ENCODE results near the gene KIT. TPM values are rescaled to one million over a fixed set of nuclear protein-coding genes. Genes with fewer than 3 reads are reported as not detected.

Gene KIT
- total and polyA plus RNA-seq, 2 donors (not counting 3 experiments of a cell fraction or from before 2014, with no cell fraction given) = 19.8 to 39.7 TPM

DNA sequence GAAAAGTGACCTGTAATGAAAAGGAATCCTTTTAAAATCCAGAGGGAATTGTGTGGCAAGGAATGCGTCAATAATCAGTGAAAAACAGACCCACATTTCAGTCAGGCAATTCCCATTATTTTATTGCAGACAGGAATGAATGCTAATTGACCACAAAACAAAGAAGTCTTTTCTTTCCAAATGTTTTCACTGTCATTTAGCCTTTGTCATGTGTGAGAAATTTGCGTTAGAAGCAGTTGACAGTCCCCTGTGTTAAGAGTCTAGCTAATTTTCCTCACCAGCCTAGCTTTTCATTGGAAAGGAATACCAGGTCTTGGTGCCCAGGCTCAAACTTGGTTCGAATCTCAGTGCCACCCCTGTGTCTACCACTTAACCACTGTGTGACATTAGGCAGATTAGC lies 83.4 kb downstream of the KIT start:
- dilution Hi-C loops (cut with MboI; ENCODE audit: extremely low pct_ligation_motif_present, low sequenced_read_pairs) = no loop called here

More for the DNA sequence above, 83.4 kb downstream of the KIT start:
- no TSS peak for BruUV-seq (replicated peaks)
- Histone ChIP-seq H3K4me2 (ENCODE audit: insufficient read depth, low read length) (no peak overlapping the region), H2AFZ (ENCODE audit: low read depth, low read length) (no peak overlapping the region), H3K9ac (replicated peaks; ENCODE audit: extremely low read depth, insufficient read depth, low read length) (no peak overlapping the region), H3K27me3 (ENCODE audit: control insufficient read depth in 2 of 2, insufficient read depth in 2 of 2, low read length in 2 of 2) (no peaks in the 10 kb centered on the region), H3K79me2 (ENCODE audit: control insufficient read depth, insufficient read depth, low read length) (no peaks in the 10 kb centered on the region), H3K9me1 (replicated peaks; ENCODE audit: control insufficient read depth, extremely low read depth, insufficient read depth, low read length) (no peaks in the 10 kb centered on the region), H3K4me3 (replicated peaks in 1 of 3; ENCODE audit: insufficient read depth in 1 of 3, low read depth in 1 of 3, low read length in 3 of 3) (no peak overlapping the region), H3K27ac (ENCODE audit: insufficient read depth, low read depth, low read length) (no peak overlapping the region), H4K20me1 (replicated peaks; ENCODE audit: control insufficient read depth, extremely low read depth, insufficient read depth, low read length) (no peaks in the 10 kb centered on the region), H3K36me3 (ENCODE audit: control insufficient read depth in 2 of 2, extremely low read depth in 1 of 2, insufficient read depth in 2 of 2, low read length in 2 of 2) (no peaks in the 10 kb centered on the region), H3K4me1 (ENCODE audit: control insufficient read depth, extremely low read depth, insufficient read depth, low read length) (peaks cover 5% of the 10 kb centered on the region), H3K9me3 (replicated peaks; ENCODE audit: control insufficient read depth, insufficient read depth, low read length) (no peaks in the 10 kb centered on the region)
- POLR2A ChIA-PET = no interaction called here
- FAIRE-seq (no peak), DNase-seq (ENCODE audit: low read depth, low spot score) (no peak)
- intact Hi-C loops (cut with micrococcal nuclease) = loop anchor here (10.0 kb wide), 1 partner anchor 204 kb away; no protein-coding TSS in a partner anchor
- CTCF ChIA-PET = interaction anchor here (0.9 to 1.2 kb wide), 2 partner anchors 13 to 14 kb away, joined by 3 read pairs; no protein-coding TSS in a partner anchor
- TF ChIP-seq GATA2 (IDR thresholded peaks at IDR 0.05; ENCODE audit: insufficient read depth, insufficient read length, low read depth, low read length) (no peak), MYC (IDR thresholded peaks at IDR 0.05; ENCODE audit: low read depth, low read length) (no peak), FOS (IDR thresholded peaks at IDR 0.05; ENCODE audit: borderline replicate concordance, insufficient read depth, low read length) (no peak), EZH2 (IDR thresholded peaks at IDR 0.05; ENCODE audit: borderline replicate concordance, low read depth, low read length, severe bottlenecking) (no peak), POLR2A (IDR thresholded peaks at IDR 0.05; ENCODE audit: low read depth, low read length) (no peak), JUN (IDR thresholded peaks at IDR 0.05; ENCODE audit: borderline replicate concordance, insufficient read depth, insufficient read length, low read depth) (no peak), POLR2AphosphoS5 (IDR thresholded peaks at IDR 0.05; ENCODE audit: insufficient read depth, low read depth, low read length) (no peak)
- TF ChIP-seq, protein P1, sequence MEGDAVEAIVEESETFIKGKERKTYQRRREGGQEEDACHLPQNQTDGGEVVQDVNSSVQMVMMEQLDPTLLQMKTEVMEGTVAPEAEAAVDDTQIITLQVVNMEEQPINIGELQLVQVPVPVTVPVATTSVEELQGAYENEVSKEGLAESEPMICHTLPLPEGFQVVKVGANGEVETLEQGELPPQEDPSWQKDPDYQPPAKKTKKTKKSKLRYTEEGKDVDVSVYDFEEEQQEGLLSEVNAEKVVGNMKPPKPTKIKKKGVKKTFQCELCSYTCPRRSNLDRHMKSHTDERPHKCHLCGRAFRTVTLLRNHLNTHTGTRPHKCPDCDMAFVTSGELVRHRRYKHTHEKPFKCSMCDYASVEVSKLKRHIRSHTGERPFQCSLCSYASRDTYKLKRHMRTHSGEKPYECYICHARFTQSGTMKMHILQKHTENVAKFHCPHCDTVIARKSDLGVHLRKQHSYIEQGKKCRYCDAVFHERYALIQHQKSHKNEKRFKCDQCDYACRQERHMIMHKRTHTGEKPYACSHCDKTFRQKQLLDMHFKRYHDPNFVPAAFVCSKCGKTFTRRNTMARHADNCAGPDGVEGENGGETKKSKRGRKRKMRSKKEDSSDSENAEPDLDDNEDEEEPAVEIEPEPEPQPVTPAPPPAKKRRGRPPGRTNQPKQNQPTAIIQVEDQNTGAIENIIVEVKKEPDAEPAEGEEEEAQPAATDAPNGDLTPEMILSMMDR (IDR thresholded peaks at IDR 0.05; ENCODE audit: extremely low read depth in 1 of 2, insufficient read depth in 1 of 2, low read depth in 1 of 2, low read length in 2 of 2) = no peak
- TF ChIP-seq, protein P2, sequence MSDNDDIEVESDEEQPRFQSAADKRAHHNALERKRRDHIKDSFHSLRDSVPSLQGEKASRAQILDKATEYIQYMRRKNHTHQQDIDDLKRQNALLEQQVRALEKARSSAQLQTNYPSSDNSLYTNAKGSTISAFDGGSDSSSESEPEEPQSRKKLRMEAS (IDR thresholded peaks at IDR 0.05; ENCODE audit: insufficient read depth, insufficient read length) = no peak
